PFSK-1 (cell line): Measurements from ENCODE around the gene GMCL1.

Experiments used
- FOXP2 ChIP-seq: optimal IDR thresholded peaks from 2 replicates; pipeline ENCODE3; 2011; ENCODE audit warnings: borderline replicate concordance, control low read depth, inconsistent platforms; ENCODE audit not compliant: insufficient read depth; ENCODE audit errors: extremely low read length, extremely low read depth
- POLR2AphosphoS5 ChIP-seq: IDR thresholded peaks from 2 replicates; pipeline ENCODE4 v1.6.1; 2012; ENCODE audit warnings: low read depth, mild to moderate bottlenecking, control low read depth, low read length, moderate library complexity
- REST ChIP-seq, 2 experiments: IDR thresholded peaks; 2 replicates each; pipeline versions ENCODE4 v1.6.1 to v1.8.0; 2011 to 2012; ENCODE audit warnings: low read depth in 2 of 2, low read length in 2 of 2, control low read depth in 1 of 2, inconsistent platforms in 1 of 2, mild to moderate bottlenecking in 1 of 2, moderate library complexity in 1 of 2; ENCODE audit not compliant: insufficient read depth in 1 of 2
- SIN3A ChIP-seq: IDR thresholded peaks from 2 replicates; pipeline ENCODE4 v1.6.1; 2012; ENCODE audit warnings: mild to moderate bottlenecking, low read length, moderate library complexity, borderline replicate concordance; ENCODE audit not compliant: insufficient read depth
- TAF1 ChIP-seq: IDR thresholded peaks from 2 replicates; pipeline ENCODE4 v1.6.1; 2012; ENCODE audit warnings: low read length, control low read depth, borderline replicate concordance; ENCODE audit not compliant: insufficient read depth

GMCL1 gene

GRCh38 chr2:69817729-69818501 is 11.5 kb upstream of the GMCL1 start:
- no peak for TF ChIP-seq FOXP2
- no peak for TF ChIP-seq SIN3A
- TF ChIP-seq REST (IDR thresholded peaks at IDR 0.05; ENCODE audit: insufficient read depth in 1 of 2, low read depth in 2 of 2, low read length in 2 of 2), result no peak
- no peak for TF ChIP-seq TAF1
- no peak for TF ChIP-seq POLR2AphosphoS5

GRCh38 chr2:69827796-69828540 is 1.5 kb upstream of the GMCL1 start:
- TF ChIP-seq FOXP2 (no peak), SIN3A (no peak), TAF1 (no peak), REST (IDR thresholded peaks at IDR 0.05; ENCODE audit: insufficient read depth in 1 of 2, low read depth in 2 of 2, low read length in 2 of 2) (no peak), POLR2AphosphoS5 (no peak)

- TF ChIP-seq SIN3A (no peak), TAF1 (no peak), FOXP2 (no peak), POLR2AphosphoS5 (no peak), REST (IDR thresholded peaks at IDR 0.05; ENCODE audit: insufficient read depth in 1 of 2, low read depth in 2 of 2, low read length in 2 of 2) (no peak)
These were observed 563 bp upstream of the GMCL1 start for GRCh38 chr2:69828938-69829255.

GRCh38 chr2:69830045-69830905 is 815 bp downstream of the GMCL1 start:
- no peak for TF ChIP-seq POLR2AphosphoS5
- no peak for TF ChIP-seq SIN3A
- TF ChIP-seq TAF1, result no peak
- TF ChIP-seq REST (IDR thresholded peaks at IDR 0.05; ENCODE audit: insufficient read depth in 1 of 2, low read depth in 2 of 2, low read length in 2 of 2), result no peak
- TF ChIP-seq FOXP2, result no peak
